Natural killer cell (primary cell): ENCODE measurements around the gene HSPB8. TPM values are rescaled to one million over a fixed set of nuclear protein-coding genes. Genes with fewer than 3 reads are reported as not detected.

ENCODE experiments used
- ATAC-seq, 3 donors: fragments of 150-1000 bp in 2 of 3; fragments of 200-7000 bp in 1 of 3; cut with Tn5 transposase; 1 replicate in 1 of 3; 2 replicates in 2 of 3; pipeline ENCODE4 v1.10.0; 2021; ENCODE audit warnings: mild to moderate bottlenecking in 2 of 3, moderate library complexity in 2 of 3
- DNase-seq, 2 donors: peaks; one replicate each; pipeline versions ENCODE4 v3.0.0 to v3.0.0-alpha.2; 2013 to 2021; ENCODE audit warnings: mixed read lengths in 1 of 2
- H3K27ac ChIP-seq: one replicate; pipeline ENCODE4 v1.5.1; 2013; ENCODE audit warnings: mild to moderate bottlenecking, low read length
- H3K27me3 ChIP-seq: one replicate; pipeline ENCODE4 v1.6.1; 2013; ENCODE audit warnings: low read length; ENCODE audit not compliant: control insufficient read depth, insufficient read depth
- H3K36me3 ChIP-seq: one replicate; pipeline ENCODE4 v1.6.1; 2013; ENCODE audit warnings: low read length; ENCODE audit not compliant: control insufficient read depth, insufficient read depth
- H3K4me1 ChIP-seq: one replicate; pipeline ENCODE4 v1.6.1; 2013; ENCODE audit warnings: low read length; ENCODE audit not compliant: control insufficient read depth, insufficient read depth
- H3K4me3 ChIP-seq: one replicate; pipeline ENCODE4 v1.5.1; 2013; ENCODE audit warnings: low read length
- H3K9me3 ChIP-seq: one replicate; pipeline ENCODE4 v1.6.1; 2013; ENCODE audit warnings: low read length; ENCODE audit not compliant: control insufficient read depth, insufficient read depth
- H3K27ac Mint-ChIP-seq, 2 donors: one replicate each; pipeline ENCODE4 v1.8.0; 2022; ENCODE audit warnings: mild to moderate bottlenecking in 2 of 2, mixed read lengths in 2 of 2, moderate library complexity in 1 of 2
- H3K27me3 Mint-ChIP-seq, 2 donors: one replicate each; pipeline ENCODE4 v1.8.0; 2022; ENCODE audit warnings: low read depth in 2 of 2, mixed read lengths in 2 of 2
- H3K36me3 Mint-ChIP-seq: one replicate; pipeline ENCODE4 v1.8.0; 2022; ENCODE audit warnings: mixed read lengths
- H3K4me1 Mint-ChIP-seq, 2 donors: one replicate each; pipeline ENCODE4 v1.8.0; 2022; ENCODE audit warnings: mixed read lengths in 2 of 2
- H3K4me3 Mint-ChIP-seq: one replicate; pipeline ENCODE4 v1.8.0; 2022; ENCODE audit warnings: mild to moderate bottlenecking, moderate library complexity, mixed read lengths
- H3K9me3 Mint-ChIP-seq, 2 donors: one replicate each; pipeline ENCODE4 v1.8.0; 2022; ENCODE audit warnings: mixed read lengths in 2 of 2
- WGBS: methylation state at CpG from one replicate; pipeline ENCODE4 v1.1.7; 2013; ENCODE audit warnings: missing lambda C conversion rate; ENCODE audit not compliant: insufficient coverage; 5-methylcytosine and 5-hydroxymethylcytosine counted together
- intact Hi-C: fragments of 100-400 bp; cut with micrococcal nuclease; formaldehyde crosslinking; loops from one replicate; pipeline ENCODE4 v1.14.2; 2022
- total RNA-seq, 4 donors: library from RNA; stranded (reverse); fragments of 120-200 nt in 1 of 4; gene quantifications; one replicate each; pipeline versions ENCODE4 v1.2.3 to v1.2.4, GENCODE V29; 2013 to 2022
- TF ChIP-seq, protein P1 (sequence below): fragments of 200-600 bp; IDR thresholded peaks from one replicate; pipeline ENCODE4 v1.8.0; 2022; ENCODE audit warnings: antibody characterized with exemption

Gene HSPB8
- total RNA-seq, 3 donors from 2014 or later (not counting 1 experiment from before 2014, with no cell fraction given) = not detected

DNA sequence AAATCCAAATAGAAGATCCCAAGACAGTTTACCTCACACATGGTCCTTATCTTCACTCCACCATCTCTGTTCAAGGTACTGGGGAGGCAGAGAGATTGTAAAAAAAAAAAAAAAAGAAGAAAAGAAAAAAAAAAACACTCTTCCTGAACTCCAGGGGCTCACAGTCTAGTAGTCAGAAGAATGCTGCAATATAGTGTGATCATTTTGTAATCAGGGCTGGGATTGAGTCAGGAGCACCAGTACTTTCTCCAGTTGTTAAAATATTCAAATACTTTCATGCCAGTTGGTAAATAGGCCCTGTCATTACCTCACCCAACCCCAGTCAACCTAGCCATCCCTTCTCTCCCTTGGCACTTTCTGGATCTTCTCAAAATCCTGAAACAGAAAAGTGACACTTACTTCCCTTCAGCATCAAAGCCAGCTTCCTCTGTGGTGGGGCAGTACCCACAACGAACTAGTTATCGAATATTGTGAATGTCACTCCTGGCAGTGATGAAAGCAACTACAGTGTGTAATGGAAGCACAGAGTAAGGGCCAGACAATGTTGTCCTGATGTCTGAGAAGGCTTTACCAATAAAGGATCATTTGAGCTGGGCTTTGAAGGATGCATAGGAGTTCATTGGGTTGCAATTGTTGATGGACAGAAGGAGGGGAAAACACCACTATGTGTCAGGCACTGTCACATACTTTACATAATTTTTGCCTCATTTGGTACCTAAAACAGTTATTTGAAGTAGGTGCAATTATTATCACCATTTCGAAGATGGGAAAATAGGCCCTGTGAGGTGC lies 44.3 kb upstream of the HSPB8 start:
- Histone ChIP-seq H3K4me1 (no peaks in the 10 kb centered on the region), H3K27ac (no peak overlapping the region), H3K27me3 (no peaks in the 10 kb centered on the region), H3K9me3 (no peaks in the 10 kb centered on the region), H3K36me3 (no peaks in the 10 kb centered on the region), H3K4me3 (no peak overlapping the region)
- no peak for ATAC-seq
- intact Hi-C loops = no loop called here
- H3K4me1 Mint-ChIP-seq = no peaks in the 10 kb centered on the region
- H3K27ac Mint-ChIP-seq = no peak overlapping the region
- peaks cover 0 to 3% of the 10 kb centered on the region in 2 donors for H3K27me3 Mint-ChIP-seq
- no peak for DNase-seq
- no peak overlapping the region for H3K4me3 Mint-ChIP-seq
- WGBS = 80% methylated on average over 3 of the region's 3 CpGs
- TF ChIP-seq, protein P1, sequence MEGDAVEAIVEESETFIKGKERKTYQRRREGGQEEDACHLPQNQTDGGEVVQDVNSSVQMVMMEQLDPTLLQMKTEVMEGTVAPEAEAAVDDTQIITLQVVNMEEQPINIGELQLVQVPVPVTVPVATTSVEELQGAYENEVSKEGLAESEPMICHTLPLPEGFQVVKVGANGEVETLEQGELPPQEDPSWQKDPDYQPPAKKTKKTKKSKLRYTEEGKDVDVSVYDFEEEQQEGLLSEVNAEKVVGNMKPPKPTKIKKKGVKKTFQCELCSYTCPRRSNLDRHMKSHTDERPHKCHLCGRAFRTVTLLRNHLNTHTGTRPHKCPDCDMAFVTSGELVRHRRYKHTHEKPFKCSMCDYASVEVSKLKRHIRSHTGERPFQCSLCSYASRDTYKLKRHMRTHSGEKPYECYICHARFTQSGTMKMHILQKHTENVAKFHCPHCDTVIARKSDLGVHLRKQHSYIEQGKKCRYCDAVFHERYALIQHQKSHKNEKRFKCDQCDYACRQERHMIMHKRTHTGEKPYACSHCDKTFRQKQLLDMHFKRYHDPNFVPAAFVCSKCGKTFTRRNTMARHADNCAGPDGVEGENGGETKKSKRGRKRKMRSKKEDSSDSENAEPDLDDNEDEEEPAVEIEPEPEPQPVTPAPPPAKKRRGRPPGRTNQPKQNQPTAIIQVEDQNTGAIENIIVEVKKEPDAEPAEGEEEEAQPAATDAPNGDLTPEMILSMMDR = no peak
- H3K36me3 Mint-ChIP-seq = no peaks in the 10 kb centered on the region
- H3K9me3 Mint-ChIP-seq = peaks cover 3 to 8% of the 10 kb centered on the region in 2 donors

DNA sequence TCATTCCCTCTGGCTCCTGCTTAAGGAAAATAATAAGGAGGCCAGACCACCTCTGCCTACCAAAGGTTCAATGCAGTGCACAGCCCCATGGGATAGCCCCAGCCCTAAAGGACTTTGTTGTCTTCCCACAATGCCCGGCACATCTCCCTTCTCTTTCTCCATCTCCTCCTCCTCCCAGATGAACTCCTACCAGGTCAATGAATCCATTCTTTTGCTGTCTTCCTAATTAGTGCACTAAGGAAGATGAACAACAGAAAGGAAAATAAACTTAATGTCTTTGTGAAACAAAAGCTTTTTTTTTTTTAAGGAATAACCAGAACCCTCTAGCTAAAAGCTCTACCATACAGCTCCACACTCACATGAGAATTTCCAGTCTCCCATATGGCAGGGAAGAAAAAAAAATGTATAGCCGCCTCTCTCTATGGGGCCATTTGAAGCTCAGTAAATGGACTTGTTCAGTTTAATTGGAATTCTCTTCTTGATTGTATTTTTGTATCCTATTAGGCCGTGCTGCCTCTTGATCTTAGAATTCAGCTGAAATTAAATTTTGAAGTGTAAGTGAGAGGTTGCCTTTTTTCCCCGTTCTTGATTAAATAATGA lies 41.8 kb upstream of the HSPB8 start:
- H3K4me3 Mint-ChIP-seq = no peak overlapping the region
- H3K27ac Mint-ChIP-seq = no peak overlapping the region
- H3K4me3 ChIP-seq = no peak overlapping the region
- intact Hi-C loops = no loop called here
- no peak for DNase-seq
- H3K9me3 ChIP-seq = peaks cover 2% of the 10 kb centered on the region
- no peaks in the 10 kb centered on the region for H3K4me1 Mint-ChIP-seq
- ATAC-seq = no peak
- no peaks in the 10 kb centered on the region for H3K36me3 ChIP-seq
- no peaks in the 10 kb centered on the region for H3K4me1 ChIP-seq
- H3K36me3 Mint-ChIP-seq = no peaks in the 10 kb centered on the region
- H3K27me3 ChIP-seq = no peaks in the 10 kb centered on the region
- 83% methylated on average over 3 of the region's 4 CpGs for WGBS
- H3K27me3 Mint-ChIP-seq = peaks cover 0 to 6% of the 10 kb centered on the region in 2 donors
- H3K9me3 Mint-ChIP-seq = peaks cover 0 to 2% of the 10 kb centered on the region in 2 donors
- H3K27ac ChIP-seq = no peak overlapping the region
- TF ChIP-seq, protein P1 = no peak

DNA sequence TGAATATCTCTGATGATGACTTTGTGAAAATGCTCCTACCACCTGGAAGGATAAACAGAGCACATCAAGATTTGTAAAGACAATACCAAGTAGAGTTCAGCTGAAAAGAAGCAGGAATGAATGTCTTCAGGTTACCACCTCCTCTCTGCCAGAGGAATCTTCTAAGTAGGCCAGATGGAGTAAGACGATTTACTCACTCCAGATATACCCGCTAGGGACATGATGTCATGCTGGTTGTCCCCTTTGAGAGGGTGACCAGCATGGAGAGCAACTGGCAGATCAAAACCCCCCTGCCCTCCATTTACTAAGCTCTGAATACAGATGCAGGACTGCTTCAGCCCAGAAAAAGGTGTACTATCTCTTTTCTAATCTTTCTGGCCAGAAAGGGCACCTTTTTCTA lies 39.3 kb upstream of the HSPB8 start:
- H3K27me3 Mint-ChIP-seq = peaks cover 0 to 12% of the 10 kb centered on the region in 2 donors
- Histone ChIP-seq H3K36me3 (no peaks in the 10 kb centered on the region), H3K27ac (no peak overlapping the region), H3K4me1 (no peaks in the 10 kb centered on the region), H3K27me3 (no peaks in the 10 kb centered on the region), H3K9me3 (peaks cover 2% of the 10 kb centered on the region), H3K4me3 (no peak overlapping the region)
- WGBS = 76% methylated on average over 2 of the region's 2 CpGs
- no peak overlapping the region for H3K4me3 Mint-ChIP-seq
- peaks cover 0 to 2% of the 10 kb centered on the region in 2 donors for H3K9me3 Mint-ChIP-seq
- intact Hi-C loops = no loop called here
- ATAC-seq (no peak), DNase-seq (no peak)
- TF ChIP-seq, protein P1 = no peak
- H3K4me1 Mint-ChIP-seq = no peaks in the 10 kb centered on the region
- H3K27ac Mint-ChIP-seq = no peak overlapping the region
- no peaks in the 10 kb centered on the region for H3K36me3 Mint-ChIP-seq
